ENCODE measurements around the gene MAD2L1BP.

DNA sequence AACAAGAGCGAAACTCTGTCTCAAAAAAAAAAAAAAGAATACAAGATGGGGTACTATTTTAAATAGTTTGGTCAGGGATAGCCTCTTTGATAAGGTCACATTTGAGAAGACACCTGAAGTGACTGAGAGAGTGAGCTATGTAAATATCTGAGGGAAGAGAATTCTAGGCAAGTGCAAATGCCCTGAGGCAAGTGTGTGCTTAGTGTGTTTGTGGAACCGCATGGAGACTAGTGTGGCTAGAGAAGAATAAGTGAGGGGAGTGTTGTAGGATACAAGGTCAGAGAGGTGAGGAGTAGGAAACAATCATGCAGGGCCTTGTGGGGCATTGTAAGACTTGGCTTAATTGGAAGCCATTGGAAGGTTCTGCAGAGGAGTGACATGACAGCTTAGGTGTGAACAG lies 12.6 kb downstream of the MAD2L1BP start:
- TF ChIP-seq, protein P1, sequence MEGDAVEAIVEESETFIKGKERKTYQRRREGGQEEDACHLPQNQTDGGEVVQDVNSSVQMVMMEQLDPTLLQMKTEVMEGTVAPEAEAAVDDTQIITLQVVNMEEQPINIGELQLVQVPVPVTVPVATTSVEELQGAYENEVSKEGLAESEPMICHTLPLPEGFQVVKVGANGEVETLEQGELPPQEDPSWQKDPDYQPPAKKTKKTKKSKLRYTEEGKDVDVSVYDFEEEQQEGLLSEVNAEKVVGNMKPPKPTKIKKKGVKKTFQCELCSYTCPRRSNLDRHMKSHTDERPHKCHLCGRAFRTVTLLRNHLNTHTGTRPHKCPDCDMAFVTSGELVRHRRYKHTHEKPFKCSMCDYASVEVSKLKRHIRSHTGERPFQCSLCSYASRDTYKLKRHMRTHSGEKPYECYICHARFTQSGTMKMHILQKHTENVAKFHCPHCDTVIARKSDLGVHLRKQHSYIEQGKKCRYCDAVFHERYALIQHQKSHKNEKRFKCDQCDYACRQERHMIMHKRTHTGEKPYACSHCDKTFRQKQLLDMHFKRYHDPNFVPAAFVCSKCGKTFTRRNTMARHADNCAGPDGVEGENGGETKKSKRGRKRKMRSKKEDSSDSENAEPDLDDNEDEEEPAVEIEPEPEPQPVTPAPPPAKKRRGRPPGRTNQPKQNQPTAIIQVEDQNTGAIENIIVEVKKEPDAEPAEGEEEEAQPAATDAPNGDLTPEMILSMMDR (IDR thresholded peaks at IDR 0.05): no peak
- TF ChIP-seq, protein P2, sequence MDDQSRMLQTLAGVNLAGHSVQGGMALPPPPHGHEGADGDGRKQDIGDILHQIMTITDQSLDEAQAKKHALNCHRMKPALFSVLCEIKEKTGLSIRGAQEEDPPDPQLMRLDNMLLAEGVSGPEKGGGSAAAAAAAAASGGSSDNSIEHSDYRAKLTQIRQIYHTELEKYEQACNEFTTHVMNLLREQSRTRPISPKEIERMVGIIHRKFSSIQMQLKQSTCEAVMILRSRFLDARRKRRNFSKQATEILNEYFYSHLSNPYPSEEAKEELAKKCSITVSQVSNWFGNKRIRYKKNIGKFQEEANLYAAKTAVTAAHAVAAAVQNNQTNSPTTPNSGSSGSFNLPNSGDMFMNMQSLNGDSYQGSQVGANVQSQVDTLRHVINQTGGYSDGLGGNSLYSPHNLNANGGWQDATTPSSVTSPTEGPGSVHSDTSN (IDR thresholded peaks at IDR 0.05): no peak
- TF ChIP-seq RAD21 (IDR thresholded peaks at IDR 0.05; ENCODE audit: low read length): no peak
- no peak for TF ChIP-seq MXI1 (IDR thresholded peaks at IDR 0.05; ENCODE audit: low read depth, low read length)
- TF ChIP-seq TEAD4 (IDR thresholded peaks at IDR 0.05; ENCODE audit: borderline replicate concordance, insufficient read depth): no peak
- no peak for TF ChIP-seq YY1 (IDR thresholded peaks at IDR 0.05; ENCODE audit: low read depth)
- no peak for TF ChIP-seq EZH2phosphoT487 (IDR thresholded peaks at IDR 0.05; ENCODE audit: borderline replicate concordance, low read depth)
- TF ChIP-seq RXRA (IDR thresholded peaks at IDR 0.05; ENCODE audit: borderline replicate concordance, low read depth): no peak
- no peak for TF ChIP-seq FOSL2 (IDR thresholded peaks at IDR 0.05; ENCODE audit: borderline replicate concordance, low read depth)

Measured in SK-N-SH (cell line).